SK-N-DZ (cell line): ENCODE data around the gene FTO.

Source experiments
- DNase-seq: peaks from one replicate; pipeline ENCODE4 v3.0.0-alpha.2; 2015; ENCODE audit warnings: low spot score

The FTO gene

GRCh38 chr16:54116124-54116655 is 412.2 kb downstream of the FTO start:
- DNase-seq = no peak

DNA sequence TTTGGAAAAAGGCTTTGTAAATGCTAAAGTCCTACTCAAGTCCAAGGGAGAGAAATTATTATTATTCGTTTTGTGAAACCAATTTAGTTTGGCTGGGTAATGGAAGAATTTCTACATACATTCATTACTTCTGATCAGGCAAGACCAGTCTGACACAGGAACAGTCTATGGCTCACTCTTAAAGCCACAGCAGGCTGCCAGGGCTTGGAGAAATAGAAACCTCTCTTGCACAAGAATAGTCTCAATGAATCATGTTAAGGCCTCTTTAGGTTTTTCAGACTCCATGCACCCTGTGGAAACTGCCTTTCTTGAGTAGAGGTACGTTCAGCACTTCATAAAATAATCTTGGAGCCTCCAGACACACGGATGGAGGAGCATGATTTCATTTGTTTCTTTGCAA is 414.9 kb downstream of the FTO start:
- DNase-seq = no peak

- DNase-seq = no peak
Observed at GRCh38 chr16:54120846-54121480, 417.0 kb downstream of the FTO start.

GRCh38 chr16:54121539-54122295 is 417.8 kb downstream of the FTO start:
- DNase-seq = no peak

DNA sequence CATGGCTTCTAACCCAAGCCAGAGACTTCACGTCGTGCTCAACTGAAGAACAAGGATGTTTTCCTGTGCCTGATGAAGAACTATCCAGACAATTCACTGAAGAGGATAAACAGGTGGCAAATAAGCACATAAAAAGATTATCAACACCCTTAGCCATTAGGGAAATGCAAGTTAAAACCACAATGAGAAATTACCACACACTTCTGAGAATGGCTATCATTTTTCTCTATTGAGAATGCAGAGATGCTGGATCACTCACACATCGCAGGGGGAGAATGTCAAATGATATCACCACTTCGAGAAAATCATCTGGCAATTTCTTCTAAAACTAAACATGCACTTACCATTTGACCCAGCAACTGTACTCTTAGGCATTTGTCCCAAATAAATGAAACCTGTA is 419.8 kb downstream of the FTO start:
- DNase-seq = no peak

GRCh38 chr16:54125751-54126655 is 422.0 kb downstream of the FTO start:
- DNase-seq = no peak

DNA sequence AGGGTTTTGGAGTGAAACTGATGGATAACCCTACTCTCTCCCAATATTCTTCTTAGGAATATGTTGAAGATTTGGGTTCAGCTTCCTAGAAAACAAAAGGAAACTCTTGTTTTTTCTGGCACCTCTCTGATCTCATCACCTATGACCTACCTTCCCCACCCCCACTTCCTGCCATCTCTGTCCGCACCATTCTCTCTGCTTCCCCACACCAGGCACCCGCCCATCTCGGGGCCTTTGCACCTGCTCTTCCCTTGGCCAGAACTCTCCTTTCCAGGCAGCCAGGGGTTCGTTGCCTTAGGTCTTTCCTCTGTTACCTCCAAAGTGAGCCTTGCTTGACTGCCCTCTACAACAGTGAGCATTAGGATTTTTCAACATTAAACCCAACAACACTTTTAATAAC is 423.0 kb downstream of the FTO start:
- no peak for DNase-seq

DNA sequence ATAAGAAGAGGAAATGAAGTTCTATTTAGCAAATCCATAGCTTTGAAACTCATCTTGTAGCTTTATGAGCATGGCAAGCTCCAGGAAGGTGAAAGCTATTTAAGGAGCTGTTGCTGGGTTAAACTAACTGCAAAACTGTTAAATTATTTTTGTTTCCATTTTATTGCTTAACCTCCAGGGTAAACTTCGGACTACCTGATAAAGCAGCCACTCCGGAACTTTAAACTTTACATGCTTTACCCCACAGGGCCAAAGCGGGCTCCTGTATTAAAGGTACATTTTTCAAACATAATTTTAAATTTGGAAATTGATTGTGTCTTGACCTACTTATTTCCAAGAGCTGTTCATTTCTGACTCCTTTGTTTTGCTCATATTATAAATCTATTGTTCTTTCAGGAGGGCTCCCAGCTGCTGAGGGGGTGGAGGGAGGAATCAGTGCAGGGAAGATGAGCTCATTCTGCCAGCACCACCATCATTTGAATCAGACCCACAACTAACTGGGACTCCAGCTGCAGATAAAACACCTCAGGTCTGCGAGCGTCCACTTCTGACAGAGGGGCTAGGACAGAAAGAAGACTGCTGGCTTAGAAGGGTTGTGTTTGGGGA is 424.8 kb downstream of the FTO start:
- no peak for DNase-seq

- no peak for DNase-seq
Observed at GRCh38 chr16:54129810-54130209, 425.9 kb downstream of the FTO start.

DNA sequence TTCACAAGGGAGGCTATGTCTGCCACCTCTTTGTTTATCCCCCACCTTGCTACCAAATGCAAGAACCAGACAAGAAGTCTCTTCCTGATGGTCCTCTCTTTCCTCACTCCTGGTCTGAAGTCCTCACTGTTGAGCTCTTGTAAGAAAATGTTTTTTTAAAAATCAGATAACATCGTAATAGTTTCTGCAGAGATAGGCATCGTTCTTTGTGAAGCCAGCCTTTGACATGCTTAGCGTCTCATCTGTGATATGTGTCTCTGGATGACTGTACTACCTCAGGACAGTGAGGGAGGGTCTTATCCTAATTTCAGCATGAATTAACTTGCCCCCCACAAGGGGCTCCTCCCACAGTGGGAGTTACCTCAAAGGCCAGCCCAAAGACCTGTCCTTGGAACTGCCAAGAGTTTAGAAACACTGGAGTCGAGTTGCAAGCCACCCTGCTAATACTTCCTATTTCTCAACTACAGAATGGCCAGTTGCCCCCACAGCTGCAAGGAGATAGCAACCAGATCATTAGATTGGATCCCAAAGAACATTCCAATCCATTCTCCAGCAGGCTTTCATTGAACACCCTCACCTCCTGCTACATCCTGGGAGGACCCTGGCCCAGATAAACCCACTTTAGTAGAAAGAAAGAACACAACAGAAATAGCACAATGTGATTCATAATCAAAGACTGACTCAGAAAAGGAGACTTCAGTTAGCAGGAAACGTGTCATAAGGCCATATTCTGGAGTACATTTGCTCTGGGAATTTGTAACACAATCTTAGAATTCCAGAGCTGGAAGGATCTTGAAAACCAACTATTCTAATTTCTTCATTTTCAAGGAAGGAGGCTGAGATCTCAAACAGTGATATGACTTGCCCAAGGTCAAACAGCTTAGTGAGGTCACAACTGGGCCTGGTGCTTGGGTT is 431.7 kb downstream of the FTO start:
- DNase-seq = no peak

GRCh38 chr16:54136276-54136625 is 432.3 kb downstream of the FTO start:
- DNase-seq = no peak

DNA sequence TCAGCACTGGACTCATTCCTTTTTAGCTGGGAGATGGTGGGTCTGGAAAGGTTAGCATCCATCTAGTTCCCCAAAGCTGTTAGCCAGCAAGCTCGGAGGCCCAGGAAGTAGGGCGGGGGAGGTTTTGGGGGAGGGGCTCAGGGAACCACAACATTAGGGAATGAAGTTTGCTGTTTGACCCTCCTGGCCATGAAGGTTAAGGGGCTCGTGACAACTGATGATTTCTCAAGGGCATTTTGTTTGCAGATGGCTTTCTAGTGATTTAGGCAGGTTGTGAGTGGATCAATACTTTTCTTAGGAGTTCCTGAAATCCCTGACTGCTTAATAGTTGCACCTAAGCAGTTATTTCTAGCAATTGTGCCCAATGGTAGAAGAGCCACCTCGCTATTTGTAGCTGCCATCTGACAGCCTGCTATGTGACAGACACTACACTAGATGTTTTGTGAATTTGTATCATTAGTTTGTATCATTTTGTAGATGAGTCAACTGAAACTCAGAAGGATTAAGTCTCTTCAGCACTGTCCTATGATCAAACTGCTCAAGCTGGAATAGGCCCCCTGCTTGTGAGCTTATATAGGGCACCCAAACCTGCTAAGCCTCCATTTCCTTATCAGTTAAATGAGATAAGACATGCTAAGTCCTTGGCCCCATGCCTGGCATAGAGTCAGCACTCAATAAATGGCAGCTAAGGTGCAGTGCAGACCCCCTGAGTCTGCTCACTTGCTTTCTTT is 436.3 kb downstream of the FTO start:
- peak; percentile 18 for DNase-seq

DNA sequence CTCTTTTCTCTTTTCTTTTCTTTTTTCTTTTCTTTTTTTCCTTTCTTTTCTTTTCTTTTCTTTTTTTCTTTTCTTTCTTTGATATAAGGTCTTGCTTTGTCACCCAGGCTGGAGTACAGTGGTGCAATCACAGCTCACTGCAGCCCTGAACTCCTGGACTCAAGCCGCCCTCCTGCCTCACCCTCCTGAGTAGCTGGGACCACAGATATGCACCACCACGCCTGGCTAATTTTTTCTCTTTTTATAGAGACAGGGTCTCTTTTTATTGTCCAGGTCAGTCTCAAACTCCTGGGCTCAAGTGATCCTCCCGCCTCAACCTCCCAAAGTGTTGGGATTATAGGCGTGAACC is 436.8 kb downstream of the FTO start:
- no peak for DNase-seq

DNA sequence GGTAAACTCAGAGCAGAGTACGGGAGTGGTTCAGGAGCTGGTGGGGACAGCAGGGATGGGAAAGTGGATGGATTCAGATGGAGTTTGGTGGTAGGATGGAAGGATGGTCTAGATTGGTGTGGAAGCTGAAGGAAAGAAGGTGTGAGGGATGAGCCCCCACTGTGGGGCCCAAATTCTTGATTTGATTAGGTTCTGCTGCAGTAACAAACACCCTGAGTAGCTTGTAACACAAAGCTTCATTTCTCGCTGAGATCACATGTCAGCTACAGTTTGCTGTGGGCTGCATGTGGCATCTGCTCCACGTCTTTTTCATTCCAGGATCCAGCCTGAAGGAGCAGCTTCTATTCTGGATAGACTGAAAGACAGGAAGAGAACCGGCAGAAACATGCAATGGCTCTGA is 438.8 kb downstream of the FTO start:
- no peak for DNase-seq

GRCh38 chr16:54143410-54143809 is 439.5 kb downstream of the FTO start:
- no peak for DNase-seq

- DNase-seq = peak; percentile 43
Observed at GRCh38 chr16:54143934-54144571, 440.1 kb downstream of the FTO start.

GRCh38 chr16:54144572-54144947 is 440.6 kb downstream of the FTO start:
- DNase-seq = no peak

DNA sequence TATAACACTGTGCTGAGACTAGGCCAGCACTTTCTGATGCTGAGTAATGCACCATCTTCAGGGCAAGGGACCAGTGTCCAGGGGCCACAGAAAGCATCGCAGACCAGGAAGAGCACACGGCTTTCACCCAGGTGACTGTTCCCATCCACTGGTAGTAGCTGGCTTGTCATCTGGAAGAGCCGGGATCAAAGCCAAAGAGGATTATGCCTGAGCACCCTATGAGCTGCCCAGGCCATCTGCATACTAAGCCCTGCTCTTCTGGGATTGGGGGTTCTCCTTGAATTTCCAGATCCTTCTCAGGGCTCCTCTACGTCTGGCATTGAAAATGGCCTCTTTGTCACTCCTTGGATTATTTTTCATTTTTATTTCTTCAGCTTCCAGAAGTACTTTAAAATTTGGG is 441.9 kb downstream of the FTO start:
- DNase-seq = no peak

- DNase-seq = no peak
Observed at GRCh38 chr16:54148974-54149373, 445.0 kb downstream of the FTO start.

- DNase-seq = no peak
Observed at GRCh38 chr16:54150861-54151260, 446.9 kb downstream of the FTO start.
